Mononuclear cell (primary cell): Measurements from ENCODE around the gene C12orf57. TPM values are rescaled to one million over a fixed set of nuclear protein-coding genes. Genes with fewer than 3 reads are reported as not detected.
A peak's percentile ranks its signal among the peaks of the same experiment; 100 is the strongest.

ENCODE experiments used
- H3K27me3 ChIP-seq: 2 replicates; pipeline ENCODE4 v1.6.0; 2011; ENCODE audit warnings: low read length, control low read depth; ENCODE audit not compliant: insufficient read depth
- H3K4me1 ChIP-seq: 2 replicates; pipeline ENCODE4 v1.5.1; 2011; ENCODE audit warnings: mild to moderate bottlenecking, low read length, control low read depth; ENCODE audit not compliant: insufficient read depth
- H3K4me3 ChIP-seq: 2 replicates; pipeline ENCODE4 v1.5.1; 2011; ENCODE audit warnings: mild to moderate bottlenecking, low read length, moderate library complexity
- H3K9me3 ChIP-seq: 2 replicates; pipeline ENCODE4 v1.5.1; 2011; ENCODE audit warnings: low read depth, mild to moderate bottlenecking, control low read depth, low read length
- total RNA-seq: library from RNA; depleted of rRNA; stranded (reverse); fragments of >200 nt; gene quantifications from one replicate; pipeline ENCODE4 v1.2.3, GENCODE V29; 2012

C12orf57 gene
- total RNA-seq, 1 donor, result 274 TPM

DNA sequence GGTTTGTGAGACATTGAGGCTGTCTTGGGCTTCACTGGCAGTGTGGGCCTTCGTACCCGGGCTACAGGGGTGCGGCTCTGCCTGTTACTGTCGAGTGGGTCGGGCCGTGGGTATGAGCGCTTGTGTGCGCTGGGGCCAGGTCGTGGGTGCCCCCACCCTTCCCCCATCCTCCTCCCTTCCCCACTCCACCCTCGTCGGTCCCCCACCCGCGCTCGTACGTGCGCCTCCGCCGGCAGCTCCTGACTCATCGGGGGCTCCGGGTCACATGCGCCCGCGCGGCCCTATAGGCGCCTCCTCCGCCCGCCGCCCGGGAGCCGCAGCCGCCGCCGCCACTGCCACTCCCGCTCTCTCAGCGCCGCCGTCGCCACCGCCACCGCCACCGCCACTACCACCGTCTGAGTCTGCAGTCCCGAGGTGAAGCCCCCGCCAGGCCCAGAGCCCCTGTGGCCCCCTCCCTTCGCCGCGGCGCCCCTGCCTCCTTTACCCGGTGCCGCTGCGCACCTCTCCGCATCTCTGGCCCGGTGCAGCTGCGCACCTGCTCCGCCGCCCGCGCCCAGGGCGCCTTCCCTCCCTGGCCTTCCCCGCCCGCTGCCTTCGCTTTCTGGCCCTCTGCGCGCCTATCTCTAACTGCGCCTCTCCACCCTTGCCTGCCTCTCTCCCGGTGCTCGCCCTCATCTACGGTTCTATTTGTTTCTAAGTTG lies 29.4 kb upstream of the C12orf57 start, which contains the start of gene ENO2:
ENO2 (plus strand) TSS at position 335 of the 701 bp plus-strand sequence. CDS start 1,253 bp downstream, outside the sequence.
- peak within 1 kb of the TSS; percentile 43 for H3K4me3 ChIP-seq
- H3K27me3 ChIP-seq, result peaks cover 11% of the 10 kb centered on the region
- H3K9me3 ChIP-seq, result no peaks in the 10 kb centered on the region
- H3K4me1 ChIP-seq, result peaks cover 17% of the 10 kb centered on the region

- peak overlapping the region; percentile 43 for H3K4me3 ChIP-seq
- H3K9me3 ChIP-seq, result no peaks in the 10 kb centered on the region
- peaks cover 17% of the 10 kb centered on the region for H3K4me1 ChIP-seq
- peaks cover 11% of the 10 kb centered on the region for H3K27me3 ChIP-seq
Observed at GRCh38 chr12:6914947-6915788, 28.7 kb upstream of the C12orf57 start.

GRCh38 chr12:6915789-6916285 lies 28.0 kb upstream of the C12orf57 start:
- Histone ChIP-seq H3K27me3 (peaks cover 11% of the 10 kb centered on the region), H3K9me3 (no peaks in the 10 kb centered on the region), H3K4me3 (no peak overlapping the region), H3K4me1 (peaks cover 17% of the 10 kb centered on the region)

DNA sequence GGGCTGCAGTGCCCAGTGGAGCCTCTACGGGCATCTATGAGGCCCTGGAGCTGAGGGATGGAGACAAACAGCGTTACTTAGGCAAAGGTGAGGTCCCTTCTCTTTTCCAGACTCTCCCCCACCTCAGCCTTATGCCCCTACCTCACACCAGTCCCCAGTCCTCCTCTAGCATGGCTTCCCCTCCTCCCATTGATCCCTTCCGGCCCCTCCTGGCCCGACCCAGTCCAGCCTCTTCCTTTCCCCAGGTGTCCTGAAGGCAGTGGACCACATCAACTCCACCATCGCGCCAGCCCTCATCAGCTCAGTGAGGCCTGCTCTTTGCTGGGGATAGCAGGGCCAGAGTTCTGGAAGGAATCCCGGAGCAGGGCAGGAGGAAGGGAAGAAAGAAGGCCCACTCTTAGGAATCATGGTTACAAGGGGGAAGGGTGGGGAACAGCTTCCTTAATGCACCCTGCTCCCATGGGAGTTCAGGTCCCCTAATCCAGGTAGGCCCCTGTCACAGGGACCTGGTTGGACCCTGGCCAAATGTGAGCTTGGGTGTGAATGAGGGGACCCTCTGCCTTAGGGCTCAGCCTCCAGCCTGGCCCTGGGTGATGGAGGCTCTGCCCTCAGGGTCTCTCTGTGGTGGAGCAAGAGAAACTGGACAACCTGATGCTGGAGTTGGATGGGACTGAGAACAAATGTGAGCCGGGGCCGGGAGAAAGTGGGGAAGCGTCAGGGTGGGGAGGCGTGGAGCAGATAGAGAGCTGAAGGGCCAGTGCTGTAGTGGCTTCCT lies 27.2 kb upstream of the C12orf57 start:
- Histone ChIP-seq H3K27me3 (peaks cover 11% of the 10 kb centered on the region), H3K4me3 (no peak overlapping the region), H3K4me1 (peaks cover 17% of the 10 kb centered on the region), H3K9me3 (no peaks in the 10 kb centered on the region)

DNA sequence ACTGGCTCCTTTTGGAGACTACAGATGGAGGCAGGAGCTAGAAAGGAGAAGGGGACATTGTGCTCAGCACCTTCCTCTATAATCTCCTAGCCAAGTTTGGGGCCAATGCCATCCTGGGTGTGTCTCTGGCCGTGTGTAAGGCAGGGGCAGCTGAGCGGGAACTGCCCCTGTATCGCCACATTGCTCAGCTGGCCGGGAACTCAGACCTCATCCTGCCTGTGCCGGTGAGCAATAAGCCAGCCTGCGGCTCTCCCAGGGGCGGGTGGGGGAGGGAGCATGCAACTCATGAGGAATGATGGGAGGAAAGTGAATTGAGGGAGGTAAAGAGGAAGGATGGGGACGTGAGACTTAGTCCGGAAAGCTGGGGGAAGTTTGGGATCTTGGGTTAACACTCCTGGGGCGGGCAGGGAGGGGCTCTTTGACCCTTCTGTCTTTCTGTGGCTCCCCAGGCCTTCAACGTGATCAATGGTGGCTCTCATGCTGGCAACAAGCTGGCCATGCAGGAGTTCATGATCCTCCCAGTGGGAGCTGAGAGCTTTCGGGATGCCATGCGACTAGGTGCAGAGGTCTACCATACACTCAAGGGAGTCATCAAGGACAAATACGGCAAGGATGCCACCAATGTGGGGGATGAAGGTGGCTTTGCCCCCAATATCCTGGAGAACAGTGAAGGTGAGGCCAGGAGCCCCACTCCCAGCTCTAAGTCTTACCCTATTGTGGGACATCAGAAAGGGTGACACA lies 26.2 kb upstream of the C12orf57 start:
- Histone ChIP-seq H3K4me1 (peaks cover 25% of the 10 kb centered on the region), H3K9me3 (no peaks in the 10 kb centered on the region), H3K27me3 (peaks cover 11% of the 10 kb centered on the region), H3K4me3 (no peak overlapping the region)

- H3K4me1 ChIP-seq, result peaks cover 35% of the 10 kb centered on the region
- H3K27me3 ChIP-seq, result peaks cover 3% of the 10 kb centered on the region
- no peak overlapping the region for H3K4me3 ChIP-seq
- H3K9me3 ChIP-seq, result no peaks in the 10 kb centered on the region
Observed at GRCh38 chr12:6919588-6919987, 24.2 kb upstream of the C12orf57 start.

GRCh38 chr12:6921539-6921938 lies 22.3 kb upstream of the C12orf57 start:
- peaks cover 30% of the 10 kb centered on the region for H3K4me1 ChIP-seq
- no peaks in the 10 kb centered on the region for H3K27me3 ChIP-seq
- H3K9me3 ChIP-seq, result no peaks in the 10 kb centered on the region
- H3K4me3 ChIP-seq, result no peak overlapping the region

DNA sequence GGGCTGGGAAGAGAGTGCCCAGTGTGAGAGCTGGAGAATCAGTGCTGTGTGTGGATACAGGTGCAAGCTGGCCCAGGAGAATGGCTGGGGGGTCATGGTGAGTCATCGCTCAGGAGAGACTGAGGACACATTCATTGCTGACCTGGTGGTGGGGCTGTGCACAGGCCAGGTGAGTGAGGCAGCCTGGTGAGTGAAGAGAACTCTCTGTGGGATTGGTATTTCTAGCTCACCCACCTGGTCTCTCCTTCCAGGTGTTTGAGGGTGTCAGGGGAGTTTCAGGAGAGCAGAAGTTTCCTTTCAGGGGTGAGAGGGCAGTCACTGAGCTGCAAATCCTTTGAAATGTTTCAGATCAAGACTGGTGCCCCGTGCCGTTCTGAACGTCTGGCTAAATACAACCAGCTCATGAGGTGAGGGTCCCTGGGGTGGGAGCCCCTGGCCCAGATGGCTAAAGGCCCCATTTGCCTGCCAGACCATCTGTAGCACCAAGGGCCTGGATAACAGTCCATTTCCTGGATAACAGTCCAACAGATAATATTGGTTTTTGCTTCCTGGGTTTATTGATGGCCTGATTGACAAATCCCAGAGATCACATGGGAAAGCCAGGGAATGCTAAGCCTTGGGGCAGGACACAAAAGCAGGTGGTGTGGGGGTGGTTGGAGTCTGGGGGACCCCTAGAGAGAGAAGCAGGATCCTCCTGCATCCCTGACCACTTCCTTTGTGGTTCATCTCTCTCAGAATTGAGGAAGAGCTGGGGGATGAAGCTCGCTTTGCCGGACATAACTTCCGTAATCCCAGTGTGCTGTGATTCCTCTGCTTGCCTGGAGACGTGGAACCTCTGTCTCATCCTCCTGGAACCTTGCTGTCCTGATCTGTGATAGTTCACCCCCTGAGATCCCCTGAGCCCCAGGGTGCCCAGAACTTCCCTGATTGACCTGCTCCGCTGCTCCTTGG lies 21.6 kb upstream of the C12orf57 start:
- Histone ChIP-seq H3K4me1 (peaks cover 36% of the 10 kb centered on the region), H3K9me3 (no peaks in the 10 kb centered on the region), H3K27me3 (no peaks in the 10 kb centered on the region), H3K4me3 (no peak overlapping the region)

DNA sequence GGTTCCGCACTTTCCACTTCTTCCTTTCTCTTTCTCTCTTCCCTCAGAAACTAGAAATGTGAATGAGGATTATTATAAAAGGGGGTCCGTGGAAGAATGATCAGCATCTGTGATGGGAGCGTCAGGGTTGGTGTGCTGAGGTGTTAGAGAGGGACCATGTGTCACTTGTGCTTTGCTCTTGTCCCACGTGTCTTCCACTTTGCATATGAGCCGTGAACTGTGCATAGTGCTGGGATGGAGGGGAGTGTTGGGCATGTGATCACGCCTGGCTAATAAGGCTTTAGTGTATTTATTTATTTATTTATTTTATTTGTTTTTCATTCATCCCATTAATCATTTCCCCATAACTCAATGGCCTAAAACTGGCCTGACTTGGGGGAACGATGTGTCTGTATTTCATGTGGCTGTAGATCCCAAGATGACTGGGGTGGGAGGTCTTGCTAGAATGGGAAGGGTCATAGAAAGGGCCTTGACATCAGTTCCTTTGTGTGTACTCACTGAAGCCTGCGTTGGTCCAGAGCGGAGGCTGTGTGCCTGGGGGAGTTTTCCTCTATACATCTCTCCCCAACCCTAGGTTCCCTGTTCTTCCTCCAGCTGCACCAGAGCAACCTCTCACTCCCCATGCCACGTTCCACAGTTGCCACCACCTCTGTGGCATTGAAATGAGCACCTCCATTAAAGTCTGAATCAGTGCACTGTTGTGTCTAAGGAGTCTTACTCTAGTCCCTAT lies 20.7 kb upstream of the C12orf57 start:
- Histone ChIP-seq H3K4me1 (peaks cover 38% of the 10 kb centered on the region), H3K9me3 (no peaks in the 10 kb centered on the region), H3K27me3 (no peaks in the 10 kb centered on the region), H3K4me3 (no peak overlapping the region)

- Histone ChIP-seq H3K4me1 (peaks cover 43% of the 10 kb centered on the region), H3K27me3 (peaks cover under 1% of the 10 kb centered on the region), H3K9me3 (no peaks in the 10 kb centered on the region), H3K4me3 (no peak overlapping the region)
Observed at GRCh38 chr12:6923851-6924250, 20.0 kb upstream of the C12orf57 start.

DNA sequence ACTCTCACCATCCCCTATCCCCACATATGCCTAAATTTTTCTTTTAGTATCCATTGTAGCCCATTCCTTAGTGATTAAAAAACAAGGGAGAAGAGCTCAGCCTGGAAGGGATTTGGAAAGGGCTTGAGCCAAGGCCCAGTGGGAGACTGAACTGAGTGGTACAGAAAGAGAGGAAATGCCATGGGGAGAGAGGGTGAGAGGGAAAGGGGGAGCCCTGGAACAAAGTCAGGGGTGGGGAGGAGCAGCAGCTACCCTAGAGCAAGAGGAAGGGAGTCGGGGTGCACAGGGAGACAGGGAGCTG lies 18.6 kb upstream of the C12orf57 start:
- Histone ChIP-seq H3K4me3 (no peak overlapping the region), H3K27me3 (peaks cover 4% of the 10 kb centered on the region), H3K4me1 (peaks cover 56% of the 10 kb centered on the region), H3K9me3 (no peaks in the 10 kb centered on the region)

GRCh38 chr12:6925540-6926279 lies 18.1 kb upstream of the C12orf57 start:
- Histone ChIP-seq H3K9me3 (no peaks in the 10 kb centered on the region), H3K4me3 (no peak overlapping the region), H3K27me3 (peaks cover 4% of the 10 kb centered on the region), H3K4me1 (peaks cover 56% of the 10 kb centered on the region)
